IPS DF 19.7 (cell line): ENCODE data around the gene BCR.

Experiments
- DNase-seq: peaks from one replicate; pipeline ENCODE4 v3.0.0-alpha.2; 2013; ENCODE audit warnings: low read depth, low spot score

BCR gene

GRCh38 chr22:23260645-23261581, 80.6 kb downstream of the BCR start:
- no peak for DNase-seq

GRCh38 chr22:23261900-23262450, 81.7 kb downstream of the BCR start:
- DNase-seq, result no peak

DNA sequence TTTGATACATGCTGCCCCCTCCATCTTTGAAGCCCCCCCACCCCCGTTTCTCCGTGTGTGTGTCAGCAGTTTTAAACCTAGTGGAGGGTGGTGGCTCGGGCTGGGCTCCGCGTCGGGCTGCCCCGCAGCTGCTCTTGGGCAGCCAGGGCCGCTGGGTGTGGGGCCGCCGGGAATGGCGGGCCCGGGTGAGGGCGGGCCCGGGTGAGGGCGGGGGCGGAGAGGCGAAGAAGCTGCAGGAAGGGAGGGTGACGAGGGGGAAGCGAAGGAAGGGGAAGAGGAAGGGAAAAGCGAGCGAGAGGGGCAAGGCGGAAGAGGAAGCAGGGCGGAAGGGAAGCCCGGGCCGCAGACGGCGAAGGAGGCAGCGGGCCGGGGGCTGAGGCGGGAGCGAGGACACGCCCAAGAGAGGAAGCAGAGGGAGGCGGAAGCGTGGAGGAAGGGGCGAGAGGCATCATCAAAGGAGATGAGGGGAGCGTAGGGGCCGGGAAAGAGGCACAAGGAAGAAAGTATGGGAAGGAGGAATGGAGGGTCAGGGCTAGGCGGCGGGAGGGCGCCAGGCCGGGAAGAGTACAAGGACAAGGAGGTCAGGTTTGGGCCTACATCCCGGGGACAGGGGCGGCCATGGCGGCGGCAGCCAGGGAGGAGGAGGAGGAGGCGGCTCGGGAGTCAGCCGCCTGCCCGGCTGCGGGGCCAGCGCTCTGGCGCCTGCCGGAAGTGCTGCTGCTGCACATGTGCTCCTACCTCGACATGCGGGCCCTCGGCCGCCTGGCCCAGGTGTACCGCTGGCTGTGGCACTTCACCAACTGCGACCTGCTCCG, 82.4 kb downstream of the BCR start:
- DNase-seq, result no peak

- no peak for DNase-seq
These were observed 83.6 kb downstream of the BCR start for GRCh38 chr22:23263651-23264555.

DNA sequence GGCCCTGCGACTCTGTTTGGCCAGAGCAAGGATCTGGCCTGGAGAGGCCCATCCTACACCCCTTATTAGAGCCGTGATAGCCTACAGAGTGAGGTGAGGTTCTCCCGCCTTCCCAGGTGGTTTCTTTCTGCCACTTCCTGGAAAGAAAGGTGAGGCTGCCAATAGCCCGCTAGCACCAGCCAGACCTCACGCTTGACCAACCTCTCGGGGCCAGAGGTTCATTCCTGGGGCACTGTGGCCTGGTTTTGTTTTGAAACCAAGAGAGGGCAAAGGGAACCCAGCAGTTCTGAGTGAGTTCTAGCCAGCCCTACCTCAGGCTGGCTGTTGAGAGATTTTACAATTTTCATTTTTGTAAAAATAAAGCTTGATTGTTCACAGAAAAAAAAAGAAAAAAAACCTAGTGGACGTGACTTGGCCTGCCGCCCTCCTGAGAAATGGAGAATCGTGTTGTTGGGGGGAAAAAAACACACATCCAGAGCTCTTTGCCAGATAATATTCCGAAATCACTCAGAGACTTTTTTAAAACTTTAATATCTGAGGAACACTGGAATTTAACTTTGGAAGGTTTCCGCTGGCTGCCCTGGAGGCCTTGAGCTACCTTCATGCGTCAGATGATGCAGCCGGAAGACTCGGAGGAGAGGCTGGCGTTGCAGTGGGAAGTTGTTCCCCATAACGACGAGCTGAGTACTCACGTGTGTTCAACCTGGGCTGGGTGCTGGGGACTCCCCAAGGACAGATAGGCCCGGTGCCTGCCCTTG, 84.5 kb downstream of the BCR start:
- DNase-seq, result no peak

DNA sequence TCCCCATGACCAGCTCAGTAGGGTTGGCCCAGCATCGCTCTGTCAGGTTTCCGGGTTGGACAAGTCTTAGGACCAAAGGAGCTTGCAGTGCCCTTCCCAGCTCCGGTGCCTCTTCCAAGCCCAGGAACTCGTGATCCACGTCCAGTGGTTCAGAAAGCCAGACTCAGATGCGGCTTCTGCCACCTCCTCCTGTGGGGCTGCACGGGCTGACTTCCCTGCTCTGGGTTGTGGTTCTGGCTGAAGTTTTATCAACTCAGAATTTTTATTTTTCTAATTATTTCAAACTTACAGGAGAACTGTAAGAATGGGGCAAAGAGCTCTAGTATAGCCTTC, 85.0 kb downstream of the BCR start:
- no peak for DNase-seq

DNA sequence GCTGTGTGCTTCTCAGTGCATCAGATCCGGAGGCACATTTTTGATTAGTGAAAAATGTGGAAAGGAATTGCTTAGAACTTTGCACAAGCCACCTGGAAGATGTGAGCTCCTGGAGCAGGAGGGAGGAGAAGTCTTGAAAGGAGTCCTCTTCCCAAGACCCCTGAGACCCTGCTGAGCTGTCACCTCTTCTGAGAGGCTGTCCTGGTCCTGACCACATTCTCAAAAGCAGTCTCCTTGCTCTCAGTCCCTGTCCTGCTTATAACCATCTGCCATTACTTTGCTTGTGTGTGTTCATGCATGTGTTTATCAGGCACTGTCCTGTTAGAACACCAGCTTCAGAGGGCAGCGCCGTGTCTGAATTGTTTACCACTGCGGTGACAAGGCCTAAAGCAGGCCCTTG, 86.5 kb downstream of the BCR start:
- DNase-seq, result no peak

GRCh38 chr22:23267226-23268043, 87.1 kb downstream of the BCR start:
- no peak for DNase-seq

- DNase-seq, result no peak
These were observed 87.9 kb downstream of the BCR start for GRCh38 chr22:23268139-23268712.

GRCh38 chr22:23268877-23269276, 88.6 kb downstream of the BCR start:
- DNase-seq, result no peak

DNA sequence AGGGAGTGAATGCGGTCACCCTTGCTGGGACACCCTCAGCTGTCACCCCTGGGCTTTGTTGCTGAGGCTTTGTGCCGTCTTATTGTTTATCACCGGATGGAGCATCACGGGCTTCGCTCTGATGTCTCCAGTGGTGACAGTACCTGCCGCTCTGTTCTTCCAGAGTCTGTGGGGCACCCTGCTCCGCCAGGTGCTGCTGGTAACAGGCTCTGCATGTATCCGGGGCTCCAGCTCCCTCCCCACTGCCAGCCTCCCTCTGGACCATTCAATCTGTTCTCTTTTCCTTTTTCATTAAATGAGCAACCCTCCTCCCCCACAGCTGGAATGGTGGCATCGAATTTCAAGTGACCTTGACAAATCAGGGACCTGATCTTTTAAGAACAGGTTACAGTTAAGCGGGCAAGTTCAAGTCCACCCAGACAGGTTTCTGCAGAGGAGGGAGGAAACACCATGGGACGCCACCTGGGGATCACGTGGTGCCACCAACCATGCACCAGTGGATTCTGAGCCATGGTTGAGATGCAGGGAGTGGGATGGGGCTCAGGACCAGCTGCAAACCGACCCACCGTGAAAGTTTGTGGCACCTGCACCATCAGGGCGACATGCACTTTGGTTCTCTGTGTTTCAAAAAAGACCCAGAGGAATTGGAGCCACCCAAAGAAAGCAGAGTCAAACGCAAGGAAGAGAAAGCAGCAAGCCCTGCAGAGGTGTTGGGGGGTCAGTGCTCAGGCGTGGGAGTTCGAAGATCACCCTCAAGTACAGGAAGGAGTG, 89.3 kb downstream of the BCR start:
- DNase-seq, result no peak

DNA sequence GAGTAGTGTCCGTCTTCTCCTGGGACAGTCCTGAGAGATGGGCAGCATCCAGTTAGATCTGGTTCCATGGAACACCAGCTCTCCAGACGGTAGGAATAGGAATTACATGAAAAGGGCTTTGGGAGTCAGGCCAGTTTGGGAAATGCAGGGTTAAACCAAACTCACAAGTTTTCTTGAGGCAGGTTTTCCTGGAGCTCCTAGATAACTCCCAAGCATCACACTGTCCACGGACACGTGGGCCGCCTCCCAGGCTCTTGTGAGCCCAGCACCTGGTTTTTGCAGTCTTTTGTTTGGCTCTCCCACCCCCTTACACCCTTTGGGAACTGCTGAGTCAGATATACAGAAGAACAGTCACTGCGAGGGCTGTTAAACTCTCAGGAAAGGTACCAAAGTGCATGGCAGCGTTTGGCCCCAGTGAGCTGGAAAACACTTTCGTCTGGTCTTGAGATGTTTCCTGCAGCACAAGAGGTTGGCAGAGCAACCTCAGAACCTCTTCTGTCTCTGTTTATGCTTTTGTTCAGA, 90.0 kb downstream of the BCR start:
- no peak for DNase-seq

GRCh38 chr22:23270798-23271596, 90.7 kb downstream of the BCR start:
- no peak for DNase-seq

DNA sequence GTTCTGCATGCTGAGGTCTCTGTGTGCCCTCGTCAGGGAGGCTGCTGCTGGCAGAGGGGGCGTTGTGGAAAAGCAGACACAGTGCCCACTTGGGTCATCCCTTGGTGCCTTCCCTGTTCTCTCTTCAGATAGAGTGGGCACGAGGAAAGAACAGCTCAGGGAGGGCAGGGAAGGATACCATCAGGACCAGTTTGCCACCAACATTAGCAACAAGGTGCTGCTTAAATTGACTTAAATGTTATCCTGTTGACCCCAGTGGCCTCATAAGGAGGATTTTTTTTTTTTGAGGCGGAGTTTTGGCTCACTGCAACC, 91.2 kb downstream of the BCR start:
- no peak for DNase-seq

- DNase-seq, result no peak
These were observed 92.1 kb downstream of the BCR start for GRCh38 chr22:23272371-23272770.

DNA sequence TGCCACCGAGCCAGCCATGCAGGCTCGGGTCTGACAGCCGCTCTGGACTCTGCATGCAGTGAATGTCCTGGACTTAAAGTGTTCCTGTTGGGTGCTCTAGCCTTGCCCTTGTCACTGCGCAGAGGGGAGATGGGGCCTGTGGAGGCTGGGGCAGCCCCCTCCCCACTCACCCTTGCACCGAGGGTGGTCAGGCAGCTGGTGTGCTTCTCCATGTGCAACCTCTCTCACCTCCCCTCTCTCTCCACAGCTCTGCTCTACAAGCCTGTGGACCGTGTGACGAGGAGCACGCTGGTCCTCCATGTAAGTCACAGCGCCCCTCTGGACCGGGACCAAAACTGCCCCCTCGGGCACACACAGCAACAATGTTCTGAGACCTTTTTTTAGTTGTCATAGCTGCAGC, 92.5 kb downstream of the BCR start:
- no peak for DNase-seq

GRCh38 chr22:23273445-23274145, 93.3 kb downstream of the BCR start:
- no peak for DNase-seq
